GM21529 (cell line): ENCODE results near the gene ADAD1.

Source experiments
- ATAC-seq: cut with Tn5 transposase; IDR thresholded peaks from one replicate; pipeline ENCODE4 v1.9.1; 2021; ENCODE audit not compliant: unreplicated experiment

Gene ADAD1

GRCh38 chr4:122453384-122453995 lies 74.7 kb downstream of the ADAD1 start:
- ATAC-seq = no peak

- ATAC-seq = no peak
Measured at GRCh38 chr4:122456231-122457116, 77.7 kb downstream of the ADAD1 start, which contains the start of gene IL2. Gene IL2, minus strand, starts transcription at chr4:122456725. Its CDS starts 285 bp downstream, at chr4:122456440.

DNA sequence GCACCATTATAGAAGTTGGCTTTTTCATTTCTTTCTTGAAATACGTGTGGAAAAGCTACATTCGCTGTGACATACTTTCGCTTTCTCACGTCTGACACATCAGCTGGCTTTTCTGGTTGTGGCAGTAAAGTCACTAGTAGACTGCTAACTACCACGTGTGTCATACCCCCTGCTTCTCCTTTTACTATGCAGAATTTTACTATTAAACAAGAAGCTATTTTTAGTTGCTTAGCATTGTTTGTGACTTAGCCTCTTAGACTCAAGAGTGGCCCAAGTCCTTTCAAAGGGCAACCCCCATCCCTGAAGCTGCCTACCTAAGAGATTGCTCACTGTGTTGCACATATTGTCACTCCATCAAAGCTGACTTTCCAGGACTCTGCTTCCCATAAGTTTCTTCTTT lies 79.8 kb downstream of the ADAD1 start:
- ATAC-seq = peak; percentile 76

GRCh38 chr4:122469457-122469856 lies 90.6 kb downstream of the ADAD1 start:
- ATAC-seq = no peak

GRCh38 chr4:122475233-122475632 lies 96.4 kb downstream of the ADAD1 start:
- ATAC-seq = no peak

GRCh38 chr4:122476126-122476525 lies 97.3 kb downstream of the ADAD1 start:
- no peak for ATAC-seq

- ATAC-seq = no peak
Measured at GRCh38 chr4:122476745-122477144, 97.9 kb downstream of the ADAD1 start.
